Measurements from ENCODE around the gene GCH1.
"Not testable (repeated sequence)": the region's sequence is repeated elsewhere in the genome, so short reads cannot be mapped to it uniquely, and the experiment has no call there.

The GCH1 gene

DNA sequence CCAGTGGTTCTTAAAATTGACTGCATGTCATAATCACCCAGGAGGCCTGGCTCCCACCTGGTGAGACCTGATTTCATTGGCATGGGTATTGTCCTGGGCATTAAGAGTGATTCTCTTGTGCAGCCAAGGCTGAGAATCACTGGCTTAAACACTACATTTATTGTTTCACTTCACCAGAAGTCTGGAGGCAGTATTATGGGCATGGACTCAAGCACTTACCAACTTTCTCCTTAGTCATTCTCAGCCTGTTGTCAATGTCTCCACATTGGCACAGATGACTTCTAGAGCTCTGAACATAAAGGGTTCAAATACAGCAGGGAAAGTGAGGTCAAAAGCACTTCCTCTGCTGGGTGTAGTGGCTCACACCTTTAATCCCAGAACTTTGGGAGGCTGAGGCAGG is 25.6 kb upstream of the GCH1 start:
- in situ Hi-C loops (cut with HindIII; ENCODE audit: low pct_unique_long_range_greater_than_20kb, low sequenced_read_pairs) = no loop called here
- no peak for DNase-seq (ENCODE audit: low read depth in 1 of 2, low spot score in 1 of 2)
- no peak for TF ChIP-seq JUND (IDR thresholded peaks at IDR 0.05; ENCODE audit: low read depth)

DNA sequence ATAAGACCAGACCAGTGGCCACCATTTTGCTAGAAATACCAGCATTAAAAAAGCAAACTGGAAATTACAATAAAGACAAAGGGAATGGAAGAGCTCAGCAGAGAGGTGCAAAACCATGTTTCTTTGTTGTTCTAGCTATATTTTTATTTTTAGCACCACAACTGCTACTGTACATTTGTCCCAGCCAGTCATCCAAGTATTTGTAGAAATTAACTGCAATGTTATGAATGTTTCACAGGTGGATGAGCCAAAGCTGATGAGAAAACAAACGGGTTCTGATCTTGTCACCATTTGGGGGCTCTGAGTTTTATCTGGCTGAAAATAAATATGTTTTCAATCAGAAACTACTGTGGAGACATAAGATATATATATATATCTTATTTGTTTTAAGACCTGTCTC is 24.9 kb upstream of the GCH1 start:
- no peak for DNase-seq (ENCODE audit: low read depth in 1 of 2, low spot score in 1 of 2)
- TF ChIP-seq JUND (IDR thresholded peaks at IDR 0.05; ENCODE audit: low read depth) = no peak
- in situ Hi-C loops (cut with HindIII; ENCODE audit: low pct_unique_long_range_greater_than_20kb, low sequenced_read_pairs) = no loop called here

DNA sequence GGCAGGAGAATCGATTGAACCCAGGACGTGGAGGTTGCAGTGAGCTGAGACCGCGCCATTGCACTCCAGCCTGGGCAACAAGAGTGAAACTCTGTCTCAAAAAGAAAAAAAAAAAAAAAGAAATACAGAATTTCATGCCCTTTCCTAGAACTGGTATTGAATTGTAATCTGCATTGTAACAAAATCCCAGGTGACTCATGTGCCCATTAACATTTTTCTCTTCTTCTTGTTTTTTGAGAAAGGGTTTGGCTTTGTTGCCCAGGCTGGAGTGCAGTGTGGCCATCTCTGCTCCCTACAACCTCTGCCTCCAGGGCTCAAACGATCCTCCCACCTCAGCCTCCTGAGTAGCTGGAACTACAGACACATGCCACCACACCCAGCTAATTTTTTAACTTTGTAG is 23.9 kb upstream of the GCH1 start:
- in situ Hi-C loops (cut with HindIII; ENCODE audit: low pct_unique_long_range_greater_than_20kb, low sequenced_read_pairs); DNase-seq (ENCODE audit: low read depth in 1 of 2, low spot score in 1 of 2): not testable (repeated sequence)

DNA sequence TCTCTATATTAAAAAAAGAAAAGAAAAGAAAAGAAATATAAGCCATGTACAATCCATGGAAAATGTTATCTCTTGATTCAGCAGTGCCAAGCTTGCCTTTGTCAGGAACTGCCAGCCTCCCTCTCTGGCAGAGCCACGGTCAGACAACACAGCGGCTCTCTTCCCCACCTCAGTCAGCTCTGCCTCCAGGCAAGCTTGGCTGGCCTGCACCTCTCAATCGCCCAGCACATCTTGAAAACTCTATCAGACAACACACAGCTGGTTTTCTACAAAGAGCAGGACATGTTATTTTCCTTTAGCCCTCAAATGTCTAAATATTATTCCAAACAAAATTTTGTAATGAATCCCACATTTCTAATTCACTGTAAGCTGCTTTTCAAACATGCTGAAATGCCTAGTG is 20.0 kb upstream of the GCH1 start:
- no peak for DNase-seq (ENCODE audit: low read depth in 1 of 2, low spot score in 1 of 2)
- TF ChIP-seq JUND (IDR thresholded peaks at IDR 0.05; ENCODE audit: low read depth) = no peak
- in situ Hi-C loops (cut with HindIII; ENCODE audit: low pct_unique_long_range_greater_than_20kb, low sequenced_read_pairs) = no loop called here

DNA sequence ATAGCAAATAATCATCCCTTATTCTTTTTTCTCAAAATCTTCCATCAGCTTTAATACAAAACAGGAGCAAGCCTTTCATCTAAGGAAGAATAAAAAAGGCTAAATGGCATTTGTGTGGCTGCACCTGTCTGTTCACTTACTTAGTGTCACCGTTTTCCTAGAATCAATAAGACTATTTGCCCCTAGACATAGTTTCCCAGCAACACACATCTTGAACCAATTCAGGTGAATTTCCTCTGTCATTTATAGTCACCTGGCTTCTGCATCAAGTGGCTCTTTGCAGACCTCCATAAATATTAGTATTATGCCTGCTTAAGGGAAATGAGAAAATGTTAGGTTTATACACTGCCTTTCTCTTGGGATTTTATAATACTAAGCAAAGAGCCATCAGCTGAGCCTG is 17.4 kb upstream of the GCH1 start:
- in situ Hi-C loops (cut with HindIII; ENCODE audit: low pct_unique_long_range_greater_than_20kb, low sequenced_read_pairs) = no loop called here
- TF ChIP-seq JUND (IDR thresholded peaks at IDR 0.05; ENCODE audit: low read depth) = no peak
- DNase-seq (ENCODE audit: low read depth in 1 of 2, low spot score in 1 of 2) = no peak

DNA sequence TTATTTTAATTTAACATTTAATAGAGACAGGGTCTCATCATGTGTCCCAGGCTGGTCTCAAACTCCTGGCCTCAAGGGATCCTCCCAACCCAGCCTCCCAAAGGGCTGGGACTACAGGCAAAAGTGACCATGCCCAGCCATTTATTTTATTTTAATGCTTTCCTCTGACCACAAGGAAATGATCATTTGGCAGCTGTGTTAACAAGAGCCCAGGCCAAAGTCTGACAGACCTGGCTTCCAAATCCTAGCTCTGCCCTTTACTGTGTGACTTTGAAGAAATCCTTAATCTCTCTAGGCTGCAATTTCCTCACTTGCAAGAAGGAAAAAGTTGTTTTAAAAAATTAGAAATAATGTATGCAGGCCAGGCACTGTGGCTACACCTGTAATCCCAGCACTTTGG is 16.7 kb upstream of the GCH1 start:
- TF ChIP-seq JUND (IDR thresholded peaks at IDR 0.05; ENCODE audit: low read depth) = no peak
- in situ Hi-C loops (cut with HindIII; ENCODE audit: low pct_unique_long_range_greater_than_20kb, low sequenced_read_pairs) = no loop called here
- DNase-seq (ENCODE audit: low read depth in 1 of 2, low spot score in 1 of 2) = no peak

DNA sequence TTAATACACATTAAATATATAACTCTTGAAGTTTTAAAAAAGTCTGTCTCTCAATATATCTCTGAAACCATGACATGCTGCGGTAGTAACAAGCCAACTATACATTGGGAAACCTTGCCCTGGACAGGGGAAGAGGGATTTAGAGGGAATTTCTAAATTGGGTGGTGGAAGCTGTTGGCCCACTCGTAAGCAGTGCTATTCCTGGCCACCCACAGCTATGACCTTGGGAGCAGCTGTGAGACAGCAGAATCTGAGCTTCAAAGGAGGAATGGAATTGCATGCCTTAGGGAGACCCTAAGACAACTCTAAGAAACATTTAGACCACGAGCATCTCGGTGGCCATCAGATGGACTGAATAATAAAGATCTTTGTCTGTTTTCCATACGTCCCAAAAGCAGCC is 15.8 kb upstream of the GCH1 start:
- TF ChIP-seq JUND (IDR thresholded peaks at IDR 0.05; ENCODE audit: low read depth) = no peak
- in situ Hi-C loops (cut with HindIII; ENCODE audit: low pct_unique_long_range_greater_than_20kb, low sequenced_read_pairs) = no loop called here
- no peak for DNase-seq (ENCODE audit: low read depth in 1 of 2, low spot score in 1 of 2)

DNA sequence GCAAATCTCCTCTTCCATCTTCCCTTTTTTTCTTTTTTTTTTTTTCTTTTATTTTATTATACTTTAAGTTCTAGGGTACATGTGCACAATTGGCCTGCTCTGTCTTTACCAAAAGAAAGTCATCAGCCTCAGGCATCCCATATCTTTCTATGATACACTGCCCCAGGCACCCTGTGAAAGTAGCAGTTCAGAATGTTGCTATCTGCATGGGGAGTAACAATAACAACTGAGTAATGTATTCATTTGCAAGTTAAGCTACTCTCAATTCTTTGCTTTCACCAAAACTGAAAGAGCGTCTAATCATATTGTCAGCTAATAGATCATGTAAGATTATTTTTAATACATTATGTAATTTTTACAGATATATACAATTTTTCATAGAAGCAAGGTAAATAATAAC is 13.5 kb upstream of the GCH1 start:
- in situ Hi-C loops (cut with HindIII; ENCODE audit: low pct_unique_long_range_greater_than_20kb, low sequenced_read_pairs) = no loop called here
- no peak for TF ChIP-seq JUND (IDR thresholded peaks at IDR 0.05; ENCODE audit: low read depth)
- DNase-seq (ENCODE audit: low read depth in 1 of 2, low spot score in 1 of 2) = no peak

DNA sequence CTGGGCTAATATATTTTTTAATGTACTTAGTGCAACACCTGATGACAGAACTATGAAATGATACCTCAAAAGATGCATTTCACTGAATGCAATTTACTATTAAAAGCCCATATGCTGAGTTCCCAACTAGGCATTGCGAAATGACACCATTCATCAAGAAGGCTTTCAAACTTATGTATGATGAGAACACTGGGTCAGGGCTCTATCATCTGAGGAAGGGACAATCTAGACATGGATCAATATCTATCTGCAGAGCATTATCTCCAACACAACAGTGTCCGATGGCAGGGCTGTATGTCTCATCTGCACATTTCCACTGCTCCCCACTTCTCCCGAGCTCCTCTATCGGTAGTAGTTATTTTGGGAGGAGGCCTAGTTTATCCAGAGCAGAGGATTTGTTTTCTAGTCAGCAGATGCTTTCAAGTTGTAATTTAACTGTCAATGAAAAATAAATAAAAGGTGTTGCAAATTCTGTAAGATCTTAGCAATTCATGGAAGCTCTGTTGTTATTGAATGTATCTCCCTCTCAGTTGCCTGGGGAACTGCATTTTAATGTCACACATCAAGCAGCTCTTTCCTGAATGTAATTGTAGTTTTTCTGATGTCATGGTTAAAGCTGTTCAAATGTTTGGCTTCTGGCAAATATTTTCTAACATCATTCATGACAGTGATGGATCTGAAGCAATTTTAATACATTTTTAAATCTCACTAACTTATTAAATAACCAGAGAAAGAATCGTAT is 7.4 kb upstream of the GCH1 start:
- in situ Hi-C loops (cut with HindIII; ENCODE audit: low pct_unique_long_range_greater_than_20kb, low sequenced_read_pairs) = no loop called here

DNA sequence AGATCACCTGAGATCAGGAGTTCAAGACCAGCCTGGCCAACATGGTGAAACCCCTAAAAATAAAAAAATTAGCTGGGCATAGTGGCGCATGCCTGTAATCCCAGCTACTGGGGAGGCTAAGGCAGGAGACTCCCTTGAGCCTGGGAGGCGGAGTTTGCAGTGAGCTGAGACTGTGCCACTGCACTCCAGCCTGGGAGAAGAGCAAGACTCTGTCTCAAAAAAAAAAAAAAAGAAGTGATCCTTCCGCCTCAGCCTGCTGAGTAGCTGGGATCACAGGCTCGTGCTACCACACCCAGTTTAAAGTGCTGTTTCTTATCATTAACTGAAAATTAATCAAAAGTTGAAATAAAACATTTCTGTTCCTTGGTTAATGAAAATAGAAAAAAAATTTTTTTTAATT is 6.3 kb upstream of the GCH1 start:
- in situ Hi-C loops (cut with HindIII; ENCODE audit: low pct_unique_long_range_greater_than_20kb, low sequenced_read_pairs); DNase-seq (ENCODE audit: low read depth in 1 of 2, low spot score in 1 of 2): not testable (repeated sequence)

More for the DNA sequence above, 7.4 kb upstream of the GCH1 start:
- TF ChIP-seq JUND (IDR thresholded peaks at IDR 0.05; ENCODE audit: low read depth) = no peak
- DNase-seq (ENCODE audit: low read depth in 1 of 2, low spot score in 1 of 2) = no peak

DNA sequence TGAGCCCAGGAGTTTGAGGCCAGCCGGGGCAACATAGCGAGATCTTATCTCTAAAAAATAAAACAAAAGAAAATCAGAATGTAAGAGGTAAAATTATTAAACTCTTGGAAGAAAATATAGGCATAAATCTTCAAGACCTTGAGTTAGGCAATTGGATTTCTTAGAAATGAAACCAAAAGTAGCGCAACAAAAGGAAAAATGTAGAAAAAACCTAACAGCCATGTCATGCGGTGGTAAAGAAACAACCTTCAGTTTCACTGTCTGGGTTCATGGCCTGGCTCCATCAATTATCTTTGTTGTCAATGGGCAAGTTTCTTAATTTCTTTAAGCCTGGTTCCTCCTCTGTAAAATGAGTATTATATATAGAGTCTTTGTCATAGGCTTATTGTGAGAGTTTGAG is 5.6 kb upstream of the GCH1 start:
- TF ChIP-seq JUND (IDR thresholded peaks at IDR 0.05; ENCODE audit: low read depth) = no peak
- in situ Hi-C loops (cut with HindIII; ENCODE audit: low pct_unique_long_range_greater_than_20kb, low sequenced_read_pairs) = no loop called here
- DNase-seq (ENCODE audit: low read depth in 1 of 2, low spot score in 1 of 2) = no peak

DNA sequence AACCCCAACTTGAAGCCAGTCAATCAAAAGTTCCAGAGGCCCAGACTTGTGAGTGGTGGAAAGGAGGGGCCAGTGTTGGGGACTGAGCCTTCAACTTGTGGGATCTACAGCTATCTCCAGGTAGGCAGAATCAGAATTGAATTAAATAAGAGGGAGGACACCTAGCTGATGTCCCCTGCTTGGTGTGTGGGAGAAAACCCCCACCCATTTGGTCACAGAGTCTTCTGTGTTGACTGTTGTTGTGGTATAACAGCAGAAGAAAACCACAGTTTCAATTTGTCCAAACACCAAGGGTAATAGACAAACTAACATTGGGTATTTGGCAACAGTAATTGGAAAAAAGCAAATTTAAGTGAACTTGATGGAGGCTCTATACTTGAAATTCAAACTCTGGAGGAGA is 3.4 kb upstream of the GCH1 start:
- in situ Hi-C loops (cut with HindIII; ENCODE audit: low pct_unique_long_range_greater_than_20kb, low sequenced_read_pairs) = no loop called here
- TF ChIP-seq JUND (IDR thresholded peaks at IDR 0.05; ENCODE audit: low read depth) = no peak
- DNase-seq (ENCODE audit: low read depth in 1 of 2, low spot score in 1 of 2) = no peak

DNA sequence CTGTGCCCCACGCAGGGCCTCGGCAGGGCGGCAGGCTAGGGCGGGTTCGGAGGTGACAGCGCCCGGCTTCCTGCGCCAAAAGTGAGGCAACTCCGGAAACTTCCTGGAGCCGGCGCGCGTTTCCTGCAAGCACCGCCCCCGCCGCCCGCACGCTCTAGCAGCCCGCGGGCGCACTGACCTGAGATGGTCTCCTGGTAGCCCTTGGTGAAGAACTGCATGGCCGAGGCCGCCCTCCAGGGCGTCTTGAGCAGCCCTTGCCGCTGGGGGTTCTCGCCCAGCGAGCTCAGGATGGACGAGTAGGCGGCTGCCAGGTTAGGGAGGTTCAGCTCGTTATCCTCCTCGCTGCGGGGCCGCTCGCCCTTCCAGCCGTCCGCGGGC is 494 bp downstream of the GCH1 start:
- in situ Hi-C loops (cut with HindIII; ENCODE audit: low pct_unique_long_range_greater_than_20kb, low sequenced_read_pairs) = no loop called here

More for the DNA sequence above, 494 bp downstream of the GCH1 start:
- TF ChIP-seq JUND (IDR thresholded peaks at IDR 0.05; ENCODE audit: low read depth) = no peak
- DNase-seq (ENCODE audit: low read depth in 1 of 2, low spot score in 1 of 2) = peak; percentile 38 to 86

All from T47D (cell line).